ENCODE data around the gene ITPR1.

Gene ITPR1

GRCh38 chr3:4883011-4883410 is 389.9 kb downstream of the ITPR1 start:
- no peak overlapping the region for H3K4me3 ChIP-seq
- H3K27ac ChIP-seq, result no peak overlapping the region
- TF ChIP-seq CTCF (IDR thresholded peaks at IDR 0.05), result no peak
- no peak for DNase-seq (ENCODE audit: low spot score)

- DNase-seq (ENCODE audit: low spot score), result no peak
- no peak for TF ChIP-seq CTCF (IDR thresholded peaks at IDR 0.05)
- Histone ChIP-seq H3K4me3 (no peak overlapping the region), H3K27ac (no peak overlapping the region)
These were observed 391.7 kb downstream of the ITPR1 start for GRCh38 chr3:4884888-4885287.

GRCh38 chr3:4885316-4885715 is 392.2 kb downstream of the ITPR1 start:
- Histone ChIP-seq H3K27ac (no peak overlapping the region), H3K4me3 (no peak overlapping the region)
- no peak for TF ChIP-seq CTCF (IDR thresholded peaks at IDR 0.05)
- DNase-seq (ENCODE audit: low spot score), result no peak

GRCh38 chr3:4886448-4886847 is 393.3 kb downstream of the ITPR1 start:
- no peak overlapping the region for H3K27ac ChIP-seq
- DNase-seq (ENCODE audit: low spot score), result no peak
- no peak for TF ChIP-seq CTCF (IDR thresholded peaks at IDR 0.05)
- H3K4me3 ChIP-seq, result no peak overlapping the region

- Histone ChIP-seq H3K4me3 (no peak overlapping the region), H3K27ac (no peak overlapping the region)
- DNase-seq (ENCODE audit: low spot score), result no peak
- TF ChIP-seq CTCF (IDR thresholded peaks at IDR 0.05), result no peak
These were observed 394.0 kb downstream of the ITPR1 start for GRCh38 chr3:4887177-4887576.

GRCh38 chr3:4888913-4889846 is 396.0 kb downstream of the ITPR1 start:
- no peak for TF ChIP-seq CTCF (IDR thresholded peaks at IDR 0.05)
- Histone ChIP-seq H3K27ac (no peak overlapping the region), H3K4me3 (no peak overlapping the region)
- DNase-seq (ENCODE audit: low spot score), result no peak

GRCh38 chr3:4889896-4890295 is 396.7 kb downstream of the ITPR1 start:
- Histone ChIP-seq H3K27ac (no peak overlapping the region), H3K4me3 (no peak overlapping the region)
- no peak for DNase-seq (ENCODE audit: low spot score)
- TF ChIP-seq CTCF (IDR thresholded peaks at IDR 0.05), result no peak
